ENCODE measurements around the gene ASB1. TPM values are rescaled to one million over a fixed set of nuclear protein-coding genes. Genes with fewer than 3 reads are reported as not detected.

ASB1 gene
- total and polyA plus RNA-seq, 2 donors (not counting 1 experiment from before 2014, with no cell fraction given), result 19.3 to 40.6 TPM

GRCh38 chr2:238457927-238458324 is 31.2 kb downstream of the ASB1 start:
- no peak for DNase-seq (ENCODE audit: low read depth in 2 of 2)
- TF ChIP-seq, protein P1, sequence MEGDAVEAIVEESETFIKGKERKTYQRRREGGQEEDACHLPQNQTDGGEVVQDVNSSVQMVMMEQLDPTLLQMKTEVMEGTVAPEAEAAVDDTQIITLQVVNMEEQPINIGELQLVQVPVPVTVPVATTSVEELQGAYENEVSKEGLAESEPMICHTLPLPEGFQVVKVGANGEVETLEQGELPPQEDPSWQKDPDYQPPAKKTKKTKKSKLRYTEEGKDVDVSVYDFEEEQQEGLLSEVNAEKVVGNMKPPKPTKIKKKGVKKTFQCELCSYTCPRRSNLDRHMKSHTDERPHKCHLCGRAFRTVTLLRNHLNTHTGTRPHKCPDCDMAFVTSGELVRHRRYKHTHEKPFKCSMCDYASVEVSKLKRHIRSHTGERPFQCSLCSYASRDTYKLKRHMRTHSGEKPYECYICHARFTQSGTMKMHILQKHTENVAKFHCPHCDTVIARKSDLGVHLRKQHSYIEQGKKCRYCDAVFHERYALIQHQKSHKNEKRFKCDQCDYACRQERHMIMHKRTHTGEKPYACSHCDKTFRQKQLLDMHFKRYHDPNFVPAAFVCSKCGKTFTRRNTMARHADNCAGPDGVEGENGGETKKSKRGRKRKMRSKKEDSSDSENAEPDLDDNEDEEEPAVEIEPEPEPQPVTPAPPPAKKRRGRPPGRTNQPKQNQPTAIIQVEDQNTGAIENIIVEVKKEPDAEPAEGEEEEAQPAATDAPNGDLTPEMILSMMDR (conservative IDR thresholded peaks at IDR 0.05 in 1 of 2, IDR thresholded peaks at IDR 0.05 in 1 of 2; ENCODE audit: low read depth in 1 of 2, low read length in 2 of 2), result no peak
- TF ChIP-seq EZH2 (IDR thresholded peaks at IDR 0.05; ENCODE audit: low read length, missing control alignments), result no peak
- H3K4me2 ChIP-seq (ENCODE audit: extremely low read depth, insufficient read depth, low read length), result peak overlapping the region; percentile 52

GRCh38 chr2:238458651-238459050 is 31.9 kb downstream of the ASB1 start:
- no peaks in the 10 kb centered on the region for H3K27me3 ChIP-seq (ENCODE audit: control insufficient read depth, insufficient read depth, low read length)
- DNase-seq (ENCODE audit: low read depth in 2 of 2), result peak in 1 of 2 donors; percentile 39
- no peak for TF ChIP-seq EZH2 (IDR thresholded peaks at IDR 0.05; ENCODE audit: low read length, missing control alignments)
- no peak overlapping the region for H2AFZ ChIP-seq (ENCODE audit: low read length)
- no peaks in the 10 kb centered on the region for H3K36me3 ChIP-seq (ENCODE audit: control insufficient read depth, insufficient read depth, low read length)
- H3K4me1 ChIP-seq (ENCODE audit: control insufficient read depth, extremely low read depth, insufficient read depth, low read length), result peaks cover 11% of the 10 kb centered on the region
- peak overlapping the region; percentile 45 for H3K27ac ChIP-seq (ENCODE audit: insufficient read depth, low read length)
- no peaks in the 10 kb centered on the region for H3K9me3 ChIP-seq (ENCODE audit: control insufficient read depth, insufficient read depth, low read depth, low read length)
- H3K4me2 ChIP-seq (ENCODE audit: extremely low read depth, insufficient read depth, low read length), result peak overlapping the region; percentile 52
- peak overlapping the region in 1 of 4 experiments; percentile 7 for H3K4me3 ChIP-seq (replicated peaks in 1 of 4; ENCODE audit: control extremely low read depth in 1 of 4, insufficient read depth in 1 of 4, low read depth in 3 of 4, low read length in 4 of 4)
- H4K20me1 ChIP-seq (ENCODE audit: control insufficient read depth, extremely low read depth, insufficient read depth, low read length), result no peaks in the 10 kb centered on the region
- H3K79me2 ChIP-seq (ENCODE audit: control insufficient read depth, insufficient read depth, low read length), result no peaks in the 10 kb centered on the region
- no peak overlapping the region for H3K9ac ChIP-seq (ENCODE audit: insufficient read depth, low read length)

More at GRCh38 chr2:238457927-238458324, 31.2 kb downstream of the ASB1 start:
- no peaks in the 10 kb centered on the region for H3K9me3 ChIP-seq (ENCODE audit: control insufficient read depth, insufficient read depth, low read depth, low read length)
- H4K20me1 ChIP-seq (ENCODE audit: control insufficient read depth, extremely low read depth, insufficient read depth, low read length), result no peaks in the 10 kb centered on the region
- H3K4me1 ChIP-seq (ENCODE audit: control insufficient read depth, extremely low read depth, insufficient read depth, low read length), result peaks cover 11% of the 10 kb centered on the region
- H3K79me2 ChIP-seq (ENCODE audit: control insufficient read depth, insufficient read depth, low read length), result no peaks in the 10 kb centered on the region
- no peak overlapping the region for H3K9ac ChIP-seq (ENCODE audit: insufficient read depth, low read length)
- H2AFZ ChIP-seq (ENCODE audit: low read length), result no peak overlapping the region
- H3K27me3 ChIP-seq (ENCODE audit: control insufficient read depth, insufficient read depth, low read length), result no peaks in the 10 kb centered on the region
- H3K4me3 ChIP-seq (replicated peaks in 1 of 4; ENCODE audit: control extremely low read depth in 1 of 4, insufficient read depth in 1 of 4, low read depth in 3 of 4, low read length in 4 of 4), result no peak overlapping the region
- H3K36me3 ChIP-seq (ENCODE audit: control insufficient read depth, insufficient read depth, low read length), result no peaks in the 10 kb centered on the region
- H3K27ac ChIP-seq (ENCODE audit: insufficient read depth, low read length), result no peak overlapping the region

DNA sequence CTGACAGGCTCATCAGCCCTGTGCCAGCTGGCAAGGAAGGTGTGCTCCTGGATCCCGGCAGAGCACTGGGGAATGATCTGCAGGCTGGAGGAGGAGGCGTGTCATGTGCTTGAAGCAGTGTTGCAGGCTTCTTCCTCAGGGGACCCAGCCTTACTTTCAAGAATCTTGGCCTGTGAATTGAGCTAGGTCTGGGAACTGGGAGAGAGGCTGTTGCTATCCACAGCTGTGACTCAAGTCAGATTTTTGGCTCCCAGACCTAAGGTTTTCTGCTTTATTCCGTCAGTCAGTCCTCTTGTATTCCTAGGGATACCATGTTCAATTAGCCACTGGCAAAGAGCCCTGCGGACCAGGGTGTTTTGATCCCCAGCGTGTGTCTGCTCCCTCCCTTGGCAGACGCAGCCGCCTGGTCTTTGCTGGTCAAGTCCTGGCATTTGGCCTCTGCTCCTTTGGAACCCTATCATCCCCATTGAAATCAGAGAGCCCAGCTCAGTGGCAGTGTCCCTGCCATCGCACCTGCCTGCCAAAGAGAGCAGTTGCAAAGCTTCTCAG is 32.4 kb downstream of the ASB1 start:
- Histone ChIP-seq H3K9me3 (ENCODE audit: control insufficient read depth, insufficient read depth, low read depth, low read length) (no peaks in the 10 kb centered on the region), H3K4me1 (ENCODE audit: control insufficient read depth, extremely low read depth, insufficient read depth, low read length) (peaks cover 11% of the 10 kb centered on the region), H3K36me3 (ENCODE audit: control insufficient read depth, insufficient read depth, low read length) (no peaks in the 10 kb centered on the region), H2AFZ (ENCODE audit: low read length) (no peak overlapping the region), H3K79me2 (ENCODE audit: control insufficient read depth, insufficient read depth, low read length) (no peaks in the 10 kb centered on the region), H4K20me1 (ENCODE audit: control insufficient read depth, extremely low read depth, insufficient read depth, low read length) (no peaks in the 10 kb centered on the region), H3K27me3 (ENCODE audit: control insufficient read depth, insufficient read depth, low read length) (no peaks in the 10 kb centered on the region), H3K9ac (ENCODE audit: insufficient read depth, low read length) (no peak overlapping the region), H3K4me2 (ENCODE audit: extremely low read depth, insufficient read depth, low read length) (peak overlapping the region; percentile 52), H3K27ac (ENCODE audit: insufficient read depth, low read length) (peak overlapping the region; percentile 45), H3K4me3 (replicated peaks in 1 of 4; ENCODE audit: control extremely low read depth in 1 of 4, insufficient read depth in 1 of 4, low read depth in 3 of 4, low read length in 4 of 4) (peak overlapping the region in 1 of 4 experiments; percentile 7)
- peak; percentile 80 to 84 for DNase-seq (ENCODE audit: low read depth in 2 of 2)
- TF ChIP-seq, protein P1 (conservative IDR thresholded peaks at IDR 0.05 in 1 of 2, IDR thresholded peaks at IDR 0.05 in 1 of 2; ENCODE audit: low read depth in 1 of 2, low read length in 2 of 2), result no peak
- TF ChIP-seq EZH2 (IDR thresholded peaks at IDR 0.05; ENCODE audit: low read length, missing control alignments), result no peak
